Activated T-helper 1 cell treated with anti-CD3 and anti-CD28 coated beads, Interleukin-12 subunit alpha, Interleukin-12 subunit beta, Interleukin-2, Interleukin-4 antibody, amounts not matched to agents 30 ng/mL and 10 ng/mL and 1 ng/mL, durations not matched to agents 14 hours and 24 hours and 36 hours (primary cell): ENCODE measurements around the gene STOM. TPM values are rescaled to one million over a fixed set of nuclear protein-coding genes. Genes with fewer than 3 reads are reported as not detected.

Experiments
- DNase-seq: peaks from one replicate; pipeline ENCODE4 v3.0.0; 2021; ENCODE audit warnings: low spot score
- H3K27ac Mint-ChIP-seq: one replicate; pipeline ENCODE4 v1.8.0; 2021; ENCODE audit warnings: mild to moderate bottlenecking, mixed read lengths
- H3K27me3 Mint-ChIP-seq: one replicate; pipeline ENCODE4 v1.8.0; 2022; ENCODE audit warnings: mild to moderate bottlenecking, moderate library complexity, mixed read lengths; ENCODE audit not compliant: insufficient read depth
- H3K36me3 Mint-ChIP-seq: one replicate; pipeline ENCODE4 v1.8.0; 2021; ENCODE audit warnings: low read depth, mixed read lengths
- H3K4me1 Mint-ChIP-seq: one replicate; pipeline ENCODE4 v1.8.0; 2021; ENCODE audit warnings: low read depth, mixed read lengths
- H3K4me3 Mint-ChIP-seq: one replicate; pipeline ENCODE4 v1.8.0; 2021; ENCODE audit warnings: mild to moderate bottlenecking, moderate library complexity, mixed read lengths
- H3K9me3 Mint-ChIP-seq: one replicate; pipeline ENCODE4 v1.8.0; 2021; ENCODE audit warnings: mixed read lengths
- intact Hi-C: fragments of 100-400 bp; cut with micrococcal nuclease; formaldehyde crosslinking; loops from one replicate; pipeline ENCODE4 v1.15.1; 2024
- total RNA-seq: library from RNA; stranded (reverse); gene quantifications from 2 replicates; pipeline ENCODE4 v1.2.3, GENCODE V29; 2022

STOM gene
- total RNA-seq, 1 donor from 2014 or later = 51.7 TPM

DNA sequence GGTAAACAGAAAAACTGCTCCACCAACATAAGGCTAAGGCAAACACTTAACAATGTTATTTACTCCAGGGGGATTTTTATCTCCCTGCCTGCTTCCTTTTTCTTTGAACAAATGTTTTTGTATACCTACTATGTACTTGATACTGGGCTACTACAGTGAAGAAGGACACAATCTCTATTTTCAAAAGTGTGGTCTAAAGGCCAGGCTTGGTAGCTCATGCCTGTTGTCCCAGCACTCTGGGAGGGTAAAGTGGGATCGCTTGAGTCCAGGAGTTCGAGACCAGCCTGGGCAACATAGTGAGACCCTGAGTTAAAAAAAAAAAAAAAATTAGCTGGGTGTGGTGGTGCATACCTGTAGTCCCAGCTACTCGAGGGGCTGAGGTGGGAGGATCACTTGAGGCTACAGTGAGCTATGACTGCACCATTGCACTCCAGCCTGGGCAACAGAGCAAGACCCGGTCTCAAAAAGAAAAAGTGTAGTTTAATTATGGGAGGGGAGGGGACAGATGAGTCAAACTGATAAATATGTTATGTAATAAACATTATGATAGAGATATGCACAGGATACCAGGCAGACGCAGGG, 3.3 kb downstream of the STOM start:
- Mint-ChIP-seq H3K27ac (no peak overlapping the region), H3K4me3 (peak overlapping the region; percentile 7), H3K9me3 (no peaks in the 10 kb centered on the region), H3K36me3 (peaks cover 23% of the 10 kb centered on the region), H3K4me1 (peaks cover 75% of the 10 kb centered on the region), H3K27me3 (no peaks in the 10 kb centered on the region)
- intact Hi-C loops = no loop called here
- no peak for DNase-seq

DNA sequence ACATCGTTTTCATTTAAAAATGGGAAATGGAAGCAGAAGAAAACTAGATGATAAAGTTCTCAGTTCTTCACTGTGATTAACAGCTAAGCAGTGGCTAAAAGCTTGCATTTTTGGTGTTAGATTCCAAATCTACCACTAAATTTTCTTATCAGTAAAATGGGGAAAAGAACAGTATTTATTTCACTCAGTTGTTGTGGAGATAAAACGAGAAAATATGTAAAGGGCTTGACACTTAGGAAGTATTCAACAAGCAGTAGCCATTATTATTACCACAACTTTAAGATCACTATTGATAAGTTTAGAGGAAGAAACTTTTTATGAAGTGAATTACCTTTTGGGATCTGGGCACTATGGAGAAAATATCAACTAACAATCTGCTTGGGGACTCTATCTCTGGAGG, 4.5 kb downstream of the STOM start:
- Mint-ChIP-seq H3K4me3 (no peak overlapping the region), H3K27me3 (no peaks in the 10 kb centered on the region), H3K9me3 (no peaks in the 10 kb centered on the region), H3K27ac (no peak overlapping the region), H3K36me3 (peaks cover 22% of the 10 kb centered on the region), H3K4me1 (peaks cover 70% of the 10 kb centered on the region)
- DNase-seq = no peak
- intact Hi-C loops = no loop called here

DNA sequence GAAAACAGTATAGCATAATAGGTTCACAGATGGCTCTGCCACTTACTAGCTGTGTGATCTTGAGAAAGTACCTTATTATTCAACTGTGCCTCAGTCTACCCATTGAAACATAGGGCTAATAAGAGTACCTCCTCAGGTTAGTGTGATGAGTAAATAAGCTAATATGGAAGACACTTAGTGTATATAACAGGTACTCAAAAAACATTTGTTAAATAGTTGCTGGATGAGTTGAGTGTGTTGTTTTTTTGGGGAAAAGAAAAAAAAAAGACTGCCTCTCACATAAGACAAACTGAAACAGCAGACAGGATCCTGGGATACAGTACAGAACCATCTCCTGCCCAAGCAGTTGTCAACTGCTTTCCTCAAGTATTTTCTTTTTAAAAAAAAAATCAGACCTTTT, 5.2 kb downstream of the STOM start:
- H3K27me3 Mint-ChIP-seq = no peaks in the 10 kb centered on the region
- H3K4me1 Mint-ChIP-seq = peaks cover 67% of the 10 kb centered on the region

DNA sequence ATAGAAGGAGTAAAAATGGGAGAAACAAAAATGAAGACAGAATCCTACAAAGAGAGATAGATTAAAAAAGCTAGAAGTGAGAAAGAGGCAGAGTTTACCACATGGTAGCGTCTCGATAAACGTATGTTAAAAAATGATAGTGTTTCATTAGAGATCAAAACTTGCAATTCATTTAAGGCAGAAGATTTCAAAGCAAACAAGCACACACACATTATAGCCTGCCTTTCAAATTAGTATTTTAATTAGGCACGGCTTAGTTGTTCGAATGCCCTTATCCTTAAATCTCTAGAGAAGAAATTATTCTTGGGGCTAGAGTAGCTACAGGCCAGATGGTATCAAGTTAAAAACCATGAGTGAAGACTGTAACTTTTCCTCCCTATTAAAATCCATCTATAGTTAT, 6.0 kb downstream of the STOM start:
- intact Hi-C loops = no loop called here
- Mint-ChIP-seq H3K36me3 (peaks cover 21% of the 10 kb centered on the region), H3K4me1 (peaks cover 75% of the 10 kb centered on the region), H3K4me3 (no peak overlapping the region), H3K9me3 (no peaks in the 10 kb centered on the region), H3K27ac (no peak overlapping the region), H3K27me3 (no peaks in the 10 kb centered on the region)
- DNase-seq = no peak

More for the DNA sequence above, 5.2 kb downstream of the STOM start:
- H3K9me3 Mint-ChIP-seq = no peaks in the 10 kb centered on the region
- no peak for DNase-seq
- no peak overlapping the region for H3K4me3 Mint-ChIP-seq
- H3K36me3 Mint-ChIP-seq = peaks cover 19% of the 10 kb centered on the region
- intact Hi-C loops = no loop called here
- H3K27ac Mint-ChIP-seq = no peak overlapping the region

DNA sequence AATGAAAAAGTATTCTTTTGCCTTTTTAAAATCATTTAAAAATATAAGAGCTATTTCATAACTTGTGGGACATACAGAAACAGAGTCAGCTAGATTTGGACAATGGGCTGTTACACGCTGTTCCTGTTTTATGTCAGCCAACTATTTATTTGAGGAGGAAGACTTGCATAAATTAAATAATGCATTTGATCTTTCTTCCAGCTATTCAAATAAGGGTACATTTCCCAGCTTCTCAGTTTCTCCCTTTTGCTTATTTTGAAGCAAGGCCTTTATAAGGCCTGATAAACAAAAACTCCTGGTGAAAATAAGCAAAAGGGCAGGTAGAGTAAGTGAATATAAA, 6.5 kb downstream of the STOM start:
- no peaks in the 10 kb centered on the region for H3K9me3 Mint-ChIP-seq
- intact Hi-C loops = no loop called here

GRCh38 chr9:121362813-121363621, 7.0 kb downstream of the STOM start:
- no peak overlapping the region for H3K4me3 Mint-ChIP-seq
- H3K4me1 Mint-ChIP-seq = peaks cover 75% of the 10 kb centered on the region
- H3K27ac Mint-ChIP-seq = no peak overlapping the region
- H3K9me3 Mint-ChIP-seq = no peaks in the 10 kb centered on the region
- peaks cover 25% of the 10 kb centered on the region for H3K36me3 Mint-ChIP-seq
- H3K27me3 Mint-ChIP-seq = no peaks in the 10 kb centered on the region
- intact Hi-C loops = no loop called here
- no peak for DNase-seq

More for the DNA sequence above, 6.5 kb downstream of the STOM start:
- Mint-ChIP-seq H3K27ac (no peak overlapping the region), H3K4me3 (no peak overlapping the region), H3K4me1 (peaks cover 75% of the 10 kb centered on the region), H3K27me3 (no peaks in the 10 kb centered on the region), H3K36me3 (peaks cover 24% of the 10 kb centered on the region)
- DNase-seq = no peak

DNA sequence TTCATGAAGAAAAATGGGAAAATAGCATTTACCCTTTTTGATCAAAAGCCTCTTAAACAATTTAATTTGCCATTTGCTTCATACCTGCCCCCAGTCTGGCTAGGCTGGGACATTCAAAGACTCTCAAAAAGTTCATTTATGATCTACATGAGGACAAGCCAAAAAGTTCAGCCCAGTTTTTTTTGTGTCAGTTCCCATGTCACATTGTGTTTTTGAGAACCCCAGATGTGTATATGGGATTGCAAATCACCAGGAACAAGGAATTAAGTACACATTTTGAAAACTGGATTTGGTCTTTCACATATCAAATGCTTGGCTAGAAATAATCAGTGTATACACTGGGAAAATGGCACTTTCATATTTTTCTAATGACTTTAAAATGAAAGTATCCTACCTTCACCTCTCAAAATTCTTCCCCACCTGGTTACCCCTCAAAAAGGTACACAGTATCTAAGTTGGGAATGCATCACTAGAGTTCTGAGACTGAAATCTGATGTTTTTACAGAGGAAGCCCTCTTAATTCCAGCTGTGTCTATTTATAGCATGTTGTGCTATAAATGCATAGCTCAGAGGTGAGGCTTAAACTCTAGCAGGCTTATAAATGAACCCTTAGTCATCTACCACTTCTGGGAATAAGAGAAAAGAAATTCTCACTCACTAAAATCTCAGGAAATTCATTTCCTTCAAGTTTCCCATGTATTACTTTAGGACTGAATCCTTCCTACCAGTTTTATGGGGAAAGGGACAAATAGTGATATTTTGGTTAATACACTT, 9.3 kb downstream of the STOM start:
- Mint-ChIP-seq H3K4me3 (no peak overlapping the region), H3K27me3 (no peaks in the 10 kb centered on the region), H3K36me3 (peaks cover 23% of the 10 kb centered on the region), H3K4me1 (peaks cover 75% of the 10 kb centered on the region), H3K9me3 (no peaks in the 10 kb centered on the region), H3K27ac (peak overlapping the region; percentile 15)
- intact Hi-C loops = no loop called here
- DNase-seq = no peak

GRCh38 chr9:121359351-121360294, 10.4 kb downstream of the STOM start:
- Mint-ChIP-seq H3K4me3 (peak overlapping the region; percentile 62), H3K9me3 (no peaks in the 10 kb centered on the region), H3K4me1 (peaks cover 67% of the 10 kb centered on the region), H3K27me3 (no peaks in the 10 kb centered on the region), H3K36me3 (peaks cover 21% of the 10 kb centered on the region), H3K27ac (peak overlapping the region; percentile 53)
- no peak for DNase-seq
- intact Hi-C loops = loop anchor here (1.0 to 10.0 kb wide), 2 partner anchors 11 to 435 kb away; partner anchors contain the start of genes STOM and TRAF1

DNA sequence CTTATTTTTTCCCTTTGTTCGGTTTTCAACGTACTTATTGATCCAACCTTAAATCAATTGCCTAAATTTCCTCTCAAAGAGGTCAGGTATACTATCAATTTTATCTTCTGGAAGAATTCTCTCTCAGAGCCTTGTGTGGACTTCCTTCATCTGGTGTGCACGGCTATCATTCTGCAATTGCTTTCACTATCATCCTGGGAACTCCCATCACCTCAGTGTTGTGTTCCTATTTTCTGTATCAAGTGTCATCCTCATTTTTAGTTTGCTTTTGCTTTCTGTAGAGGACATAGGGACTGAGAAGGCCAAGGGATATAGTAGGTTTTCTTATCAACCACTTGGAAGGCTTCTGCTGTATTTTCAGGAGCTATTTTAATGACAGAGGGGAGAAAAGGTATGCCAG, 11.3 kb downstream of the STOM start:
- intact Hi-C loops = loop anchor here (1.0 to 10.0 kb wide), 2 partner anchors 12 to 434 kb away; partner anchors contain the start of genes STOM and TRAF1
- Mint-ChIP-seq H3K36me3 (peaks cover 21% of the 10 kb centered on the region), H3K4me1 (peaks cover 66% of the 10 kb centered on the region), H3K4me3 (peak overlapping the region; percentile 62), H3K27me3 (no peaks in the 10 kb centered on the region), H3K27ac (peak overlapping the region; percentile 72), H3K9me3 (no peaks in the 10 kb centered on the region)
- DNase-seq = no peak

GRCh38 chr9:121357011-121357410, 13.0 kb downstream of the STOM start:
- H3K27ac Mint-ChIP-seq = no peak overlapping the region
- no peak for DNase-seq
- H3K27me3 Mint-ChIP-seq = no peaks in the 10 kb centered on the region
- H3K36me3 Mint-ChIP-seq = peaks cover 25% of the 10 kb centered on the region
- peaks cover 74% of the 10 kb centered on the region for H3K4me1 Mint-ChIP-seq
- H3K9me3 Mint-ChIP-seq = no peaks in the 10 kb centered on the region
- H3K4me3 Mint-ChIP-seq = no peak overlapping the region
- intact Hi-C loops = loop anchor here (10.0 kb wide), 1 partner anchor 432 kb away; the partner anchor contains the start of gene TRAF1

GRCh38 chr9:121354762-121355161, 15.3 kb downstream of the STOM start:
- H3K9me3 Mint-ChIP-seq = no peaks in the 10 kb centered on the region
- peak overlapping the region; percentile 64 for H3K27ac Mint-ChIP-seq
- intact Hi-C loops = loop anchor here (5.0 to 10.0 kb wide), 2 partner anchors 430 to 662 kb away; partner anchors contain the start of gene TRAF1
- no peaks in the 10 kb centered on the region for H3K27me3 Mint-ChIP-seq
- H3K36me3 Mint-ChIP-seq = peaks cover 38% of the 10 kb centered on the region
- H3K4me1 Mint-ChIP-seq = peaks cover 82% of the 10 kb centered on the region
- no peak for DNase-seq
- no peak overlapping the region for H3K4me3 Mint-ChIP-seq

GRCh38 chr9:121354141-121354540, 15.9 kb downstream of the STOM start:
- DNase-seq = no peak
- intact Hi-C loops = loop anchor here (5.0 to 10.0 kb wide), 2 partner anchors 429 to 662 kb away; partner anchors contain the start of gene TRAF1
- Mint-ChIP-seq H3K9me3 (no peaks in the 10 kb centered on the region), H3K36me3 (peaks cover 40% of the 10 kb centered on the region), H3K27ac (peak overlapping the region; percentile 73), H3K4me1 (peaks cover 75% of the 10 kb centered on the region), H3K4me3 (peak overlapping the region; percentile 11), H3K27me3 (no peaks in the 10 kb centered on the region)
